ENCODE data around the gene IGF2BP2. TPM values are rescaled to one million over a fixed set of nuclear protein-coding genes. Genes with fewer than 3 reads are reported as not detected.
"Not testable (repeated sequence)": the region's sequence is repeated elsewhere in the genome, so short reads cannot be mapped to it uniquely, and the experiment has no call there.

Gene IGF2BP2
- total RNA-seq, 1 donor from 2014 or later: 15.9 TPM

GRCh38 chr3:185645191-185645590, 179.7 kb downstream of the IGF2BP2 start:
- ATAC-seq; DNase-seq (ENCODE audit: missing footprints); intact Hi-C loops (cut with DNase I): not testable (repeated sequence)

- intact Hi-C loops (cut with DNase I): no loop called here
- no peak for ATAC-seq
- no peak for DNase-seq (ENCODE audit: missing footprints)
Observed at GRCh38 chr3:185640308-185640707, 184.5 kb downstream of the IGF2BP2 start.

GRCh38 chr3:185639632-185640206, 185.1 kb downstream of the IGF2BP2 start:
- intact Hi-C loops (cut with DNase I): no loop called here

DNA sequence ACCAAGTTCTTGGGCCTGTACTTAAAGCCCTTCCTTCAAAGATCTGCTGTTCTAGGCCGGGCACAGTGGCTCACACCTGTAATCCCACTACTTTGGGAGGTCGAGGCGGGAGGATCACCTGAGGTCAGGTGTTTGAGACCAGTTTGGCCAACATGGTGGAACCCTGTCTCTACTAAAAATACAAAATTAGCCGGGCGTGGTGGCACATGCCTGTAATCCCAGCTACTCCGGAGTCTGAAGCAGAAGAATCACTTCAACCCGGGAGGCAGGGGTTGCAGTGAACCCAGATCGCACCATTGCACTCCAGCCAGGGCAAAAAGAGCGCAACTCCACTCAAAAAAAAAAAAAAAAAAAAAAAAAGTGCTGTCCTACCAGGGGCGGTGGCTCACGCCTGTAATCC, 186.2 kb downstream of the IGF2BP2 start:
- intact Hi-C loops (cut with DNase I); DNase-seq (ENCODE audit: missing footprints); ATAC-seq: not testable (repeated sequence)

More at GRCh38 chr3:185639632-185640206, 185.1 kb downstream of the IGF2BP2 start:
- DNase-seq (ENCODE audit: missing footprints): no peak
- no peak for ATAC-seq

DNA sequence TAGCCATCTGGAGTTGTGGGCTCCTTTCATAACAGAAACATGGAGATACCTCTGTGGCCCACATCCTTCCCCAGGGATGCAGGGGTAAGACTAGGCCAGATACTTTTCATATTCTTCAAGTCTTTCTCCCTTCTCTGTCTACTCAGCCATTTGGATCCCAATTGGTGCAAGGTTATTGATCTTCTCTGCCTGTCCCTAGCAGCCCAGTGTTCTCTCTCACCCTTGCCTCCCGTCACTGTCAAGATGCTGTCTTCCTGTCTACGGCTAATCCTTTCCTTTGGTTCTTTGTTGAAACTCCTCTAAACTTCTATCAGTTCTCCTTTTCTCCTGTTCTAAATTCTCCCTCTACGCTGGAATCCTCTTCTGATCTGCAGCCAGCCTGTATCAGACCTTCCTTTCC, 187.5 kb downstream of the IGF2BP2 start:
- ATAC-seq: no peak
- intact Hi-C loops (cut with DNase I): no loop called here
- no peak for DNase-seq (ENCODE audit: missing footprints)

DNA sequence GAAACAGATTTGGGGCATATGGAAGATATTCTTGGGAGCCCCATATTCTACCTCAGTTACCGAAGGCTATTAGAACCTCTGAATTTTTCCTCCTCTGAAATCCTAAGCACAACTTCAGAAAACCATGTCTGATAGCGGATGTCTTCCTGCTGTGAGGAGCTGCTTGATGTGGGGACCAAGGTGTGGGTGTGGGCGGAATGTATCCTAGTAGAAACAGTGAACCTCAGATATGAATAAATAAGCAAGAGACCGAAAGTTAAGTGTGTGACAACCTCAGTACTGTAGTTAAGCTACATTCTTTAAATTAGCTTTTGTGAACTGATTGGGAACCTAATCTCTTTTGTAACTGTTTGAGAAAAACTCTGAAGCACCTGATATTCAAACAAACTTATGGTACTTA, 191.8 kb downstream of the IGF2BP2 start:
- no peak for ATAC-seq

GRCh38 chr3:185631508-185632206, 193.2 kb downstream of the IGF2BP2 start:
- DNase-seq (ENCODE audit: missing footprints): no peak
- intact Hi-C loops (cut with DNase I): no loop called here
- ATAC-seq: no peak

More for the DNA sequence above, 191.8 kb downstream of the IGF2BP2 start:
- intact Hi-C loops (cut with DNase I): no loop called here
- DNase-seq (ENCODE audit: missing footprints): no peak

GRCh38 chr3:185631108-185631507, 193.7 kb downstream of the IGF2BP2 start:
- DNase-seq (ENCODE audit: missing footprints) (no peak), ATAC-seq (peak; percentile 48)
- intact Hi-C loops (cut with DNase I): no loop called here

DNA sequence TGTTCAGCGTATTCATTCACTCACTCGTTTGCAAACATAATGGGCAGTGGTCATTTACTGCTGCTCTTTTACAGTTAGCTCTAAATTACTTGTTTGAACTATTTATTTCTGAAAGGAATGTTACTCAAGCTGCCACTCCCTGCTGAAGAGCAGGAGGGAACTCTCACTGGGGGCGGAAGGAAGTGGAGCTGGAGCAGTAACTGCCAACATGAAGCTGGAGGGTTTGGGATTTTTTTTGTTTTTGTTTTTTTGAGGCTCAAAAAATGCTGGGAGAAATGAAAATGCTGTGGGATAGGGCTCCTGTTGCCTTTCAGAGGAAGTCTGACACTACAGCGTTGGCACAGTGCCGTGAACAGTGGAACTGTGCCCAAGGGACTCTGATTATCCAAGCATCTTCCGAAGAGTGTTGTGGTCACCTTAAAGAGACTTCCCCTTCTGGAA, 194.6 kb downstream of the IGF2BP2 start:
- ATAC-seq: peak; percentile 67
- DNase-seq (ENCODE audit: missing footprints): no peak
- intact Hi-C loops (cut with DNase I): no loop called here

DNA sequence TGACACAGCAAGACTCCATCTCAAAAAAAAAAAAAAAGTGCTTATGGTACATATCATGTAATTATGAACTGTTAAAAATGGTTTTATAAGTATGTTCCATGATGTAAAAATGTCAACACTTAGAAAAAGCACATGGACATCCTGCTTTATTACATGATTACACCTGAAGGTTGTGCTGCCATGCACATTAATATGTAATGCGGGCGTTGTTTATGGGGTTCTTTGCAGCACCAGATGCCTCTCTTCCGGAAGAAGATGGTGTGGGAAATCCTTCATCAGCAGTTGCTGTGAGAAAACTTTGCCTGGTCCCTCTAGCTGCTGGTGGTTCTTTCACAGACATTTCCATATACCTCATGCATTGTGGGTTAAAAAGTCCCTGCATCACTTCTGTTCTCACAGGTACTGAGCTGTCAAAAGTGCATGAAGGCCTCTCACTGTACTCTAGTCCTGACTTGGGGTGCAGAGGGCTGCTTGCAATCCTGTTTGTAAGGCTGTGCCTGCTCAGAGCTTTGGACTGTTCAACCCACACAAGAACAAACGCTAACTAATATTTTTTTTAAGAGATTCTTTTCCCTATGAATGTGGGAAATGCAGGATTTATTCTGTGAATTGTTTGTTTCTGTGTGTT, 195.2 kb downstream of the IGF2BP2 start:
- intact Hi-C loops (cut with DNase I): no loop called here
- ATAC-seq (no peak), DNase-seq (ENCODE audit: missing footprints) (no peak)

- intact Hi-C loops (cut with DNase I): no loop called here
- DNase-seq (ENCODE audit: missing footprints) (no peak), ATAC-seq (no peak)
Observed at GRCh38 chr3:185625784-185626183, 199.1 kb downstream of the IGF2BP2 start.

DNA sequence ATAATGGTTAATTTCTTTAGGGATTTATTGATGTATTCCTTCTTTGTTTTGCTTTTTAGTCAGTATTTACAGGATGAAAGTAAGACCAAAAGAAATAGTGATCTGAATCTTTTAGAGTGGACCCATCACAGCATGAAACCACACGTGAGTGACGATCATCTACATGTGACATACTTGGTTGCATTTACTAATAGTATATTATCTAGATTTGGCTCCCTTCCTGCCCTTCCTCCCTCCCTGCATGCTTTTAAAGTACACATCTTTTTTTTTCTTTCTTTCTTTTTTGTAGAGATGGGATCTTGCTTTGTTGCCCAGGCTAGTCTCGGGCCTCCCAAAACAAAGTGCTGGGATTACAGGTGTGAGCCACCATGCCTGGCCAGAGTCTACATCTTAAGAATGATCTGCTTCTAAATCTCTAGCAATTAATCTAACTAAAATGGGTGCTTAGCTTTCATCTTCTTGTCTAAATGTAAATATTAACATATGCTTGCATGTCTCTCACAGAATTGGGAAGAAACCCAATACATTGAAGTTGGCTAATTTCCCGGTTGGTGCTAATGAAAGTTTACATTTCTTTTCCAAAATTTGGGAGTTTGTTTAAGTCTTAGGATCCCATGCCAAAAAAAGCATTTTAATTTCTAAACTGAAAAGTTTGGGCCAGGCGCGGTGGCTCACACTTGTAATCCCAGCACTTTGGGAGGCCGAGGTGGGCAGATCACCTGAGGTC, 200.7 kb downstream of the IGF2BP2 start:
- ATAC-seq: no peak
- no peak for DNase-seq (ENCODE audit: missing footprints)
- intact Hi-C loops (cut with DNase I): no loop called here

DNA sequence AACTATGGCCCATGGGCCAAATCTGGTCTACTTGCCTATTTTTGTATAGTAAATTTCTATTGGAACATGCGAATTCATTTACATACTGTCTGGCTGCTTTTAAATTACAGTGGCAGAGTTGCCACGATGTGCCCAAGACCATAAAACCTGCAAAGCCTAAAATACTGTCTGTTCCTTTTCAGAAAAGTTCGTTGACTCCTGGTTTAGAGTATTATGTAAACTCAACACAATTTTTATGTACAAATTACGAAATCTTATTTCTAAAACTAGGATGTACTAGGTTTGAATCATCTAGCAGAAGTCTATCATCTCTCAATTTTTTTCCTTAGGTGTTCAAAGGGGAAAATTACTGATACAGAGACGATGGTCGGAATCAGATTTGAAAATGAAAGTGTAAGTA, 211.8 kb downstream of the IGF2BP2 start:
- DNase-seq (ENCODE audit: missing footprints) (no peak), ATAC-seq (no peak)
- intact Hi-C loops (cut with DNase I): no loop called here

GRCh38 chr3:185606196-185606595, 218.6 kb downstream of the IGF2BP2 start:
- DNase-seq (ENCODE audit: missing footprints) (no peak), ATAC-seq (no peak)
- intact Hi-C loops (cut with DNase I): no loop called here

- intact Hi-C loops (cut with DNase I): no loop called here
- ATAC-seq (no peak), DNase-seq (ENCODE audit: missing footprints) (no peak)
Observed at GRCh38 chr3:185605566-185605965, 219.3 kb downstream of the IGF2BP2 start.

- ATAC-seq (no peak), DNase-seq (ENCODE audit: missing footprints) (no peak)
- intact Hi-C loops (cut with DNase I): no loop called here
Observed at GRCh38 chr3:185595526-185595925, 229.3 kb downstream of the IGF2BP2 start.

GRCh38 chr3:185594073-185594472, 230.8 kb downstream of the IGF2BP2 start:
- intact Hi-C loops (cut with DNase I): no loop called here
- no peak for ATAC-seq
- no peak for DNase-seq (ENCODE audit: missing footprints)

Data from Right ventricle myocardium inferior (tissue), 1 donor.